ENCODE data around the gene DAB2.
"Not testable (repeated sequence)": the region's sequence is repeated elsewhere in the genome, so short reads cannot be mapped to it uniquely, and the experiment has no call there.

The DAB2 gene

GRCh38 chr5:39419796-39420195 lies 5.0 kb downstream of the DAB2 start:
- no peak for DNase-seq

GRCh38 chr5:39417979-39418378 lies 6.8 kb downstream of the DAB2 start:
- no peak for DNase-seq

GRCh38 chr5:39415201-39415600 lies 9.6 kb downstream of the DAB2 start:
- DNase-seq: no peak

GRCh38 chr5:39414426-39414825 lies 10.4 kb downstream of the DAB2 start:
- DNase-seq: no peak

GRCh38 chr5:39413771-39414170 lies 11.0 kb downstream of the DAB2 start:
- no peak for DNase-seq

DNA sequence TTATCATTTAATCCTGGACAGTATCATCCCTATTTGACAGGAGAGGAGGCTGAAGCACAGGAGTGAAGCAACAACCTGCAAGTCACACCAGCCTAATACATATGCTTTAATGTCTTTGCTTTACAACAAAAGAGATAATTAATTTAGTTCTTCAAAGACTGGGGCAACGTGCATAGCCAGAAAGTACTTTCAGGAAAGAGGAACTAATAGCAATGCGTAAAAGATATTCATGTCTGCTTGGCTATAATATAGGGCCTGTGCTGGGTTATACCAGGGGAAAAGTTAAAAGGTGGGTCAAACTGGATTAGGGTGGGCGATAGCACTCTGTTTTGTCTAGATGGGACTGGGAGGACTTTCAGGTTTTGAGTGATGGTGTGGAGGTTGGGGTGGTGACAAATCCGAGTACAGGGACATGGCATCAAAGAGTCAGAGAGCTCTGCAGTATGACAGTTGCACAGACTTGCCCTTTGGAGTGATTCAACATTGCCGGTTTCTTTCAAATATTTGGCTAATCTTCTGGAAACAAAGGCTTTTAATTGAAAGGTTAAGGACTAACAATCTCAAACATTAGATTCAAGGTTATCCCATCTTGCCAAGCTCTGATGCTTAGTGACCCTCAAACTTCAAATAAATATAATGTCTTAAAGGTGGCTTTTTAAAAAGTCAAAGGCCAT lies 11.9 kb downstream of the DAB2 start:
- peak; percentile 18 for DNase-seq

- DNase-seq: no peak
Observed at GRCh38 chr5:39411985-39412384, 12.8 kb downstream of the DAB2 start.

- peak; percentile 28 for DNase-seq
Observed at GRCh38 chr5:39411061-39411460, 13.7 kb downstream of the DAB2 start.

DNA sequence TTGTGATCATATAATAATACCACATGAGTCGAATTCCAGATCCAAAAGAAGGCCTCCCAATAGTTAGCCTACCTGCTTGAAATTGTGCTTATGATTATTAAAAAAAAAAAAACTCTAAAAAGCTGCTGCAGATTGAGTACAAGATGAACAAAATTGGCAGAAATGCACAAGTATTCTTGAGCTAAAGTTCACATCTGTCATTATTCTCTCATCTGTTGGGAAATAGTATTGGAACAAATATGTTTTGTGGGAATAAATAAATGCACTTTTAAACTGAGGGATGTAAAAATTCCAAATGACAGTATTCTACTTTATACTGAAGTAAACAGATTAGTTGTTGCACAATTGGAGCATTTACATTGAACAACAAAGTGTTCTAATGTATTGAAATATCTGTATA lies 15.7 kb downstream of the DAB2 start:
- DNase-seq: no peak

- no peak for DNase-seq
Observed at GRCh38 chr5:39405083-39405843, 19.5 kb downstream of the DAB2 start.

- not testable (repeated sequence) for DNase-seq
Observed at GRCh38 chr5:39403761-39404160, 21.0 kb downstream of the DAB2 start.

DNA sequence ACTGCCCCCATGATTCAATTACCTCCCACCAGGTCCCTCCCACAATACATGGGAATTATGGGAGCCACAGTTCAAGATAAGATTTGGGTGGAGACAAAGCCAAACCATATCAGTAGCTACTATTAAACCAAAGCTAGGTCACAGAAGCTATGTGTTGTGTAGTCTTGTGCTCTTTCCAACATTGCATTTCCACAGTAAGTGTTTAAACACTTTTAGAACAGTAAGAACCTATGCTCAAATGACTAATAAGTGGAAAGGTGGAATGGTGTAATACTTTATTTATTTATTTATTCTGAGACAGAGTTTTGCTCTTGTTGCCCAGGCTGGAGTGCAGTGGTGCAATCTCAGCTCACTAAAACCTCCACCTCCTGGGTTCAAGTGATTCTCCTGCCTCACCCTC lies 22.6 kb downstream of the DAB2 start:
- not testable (repeated sequence) for DNase-seq

DNA sequence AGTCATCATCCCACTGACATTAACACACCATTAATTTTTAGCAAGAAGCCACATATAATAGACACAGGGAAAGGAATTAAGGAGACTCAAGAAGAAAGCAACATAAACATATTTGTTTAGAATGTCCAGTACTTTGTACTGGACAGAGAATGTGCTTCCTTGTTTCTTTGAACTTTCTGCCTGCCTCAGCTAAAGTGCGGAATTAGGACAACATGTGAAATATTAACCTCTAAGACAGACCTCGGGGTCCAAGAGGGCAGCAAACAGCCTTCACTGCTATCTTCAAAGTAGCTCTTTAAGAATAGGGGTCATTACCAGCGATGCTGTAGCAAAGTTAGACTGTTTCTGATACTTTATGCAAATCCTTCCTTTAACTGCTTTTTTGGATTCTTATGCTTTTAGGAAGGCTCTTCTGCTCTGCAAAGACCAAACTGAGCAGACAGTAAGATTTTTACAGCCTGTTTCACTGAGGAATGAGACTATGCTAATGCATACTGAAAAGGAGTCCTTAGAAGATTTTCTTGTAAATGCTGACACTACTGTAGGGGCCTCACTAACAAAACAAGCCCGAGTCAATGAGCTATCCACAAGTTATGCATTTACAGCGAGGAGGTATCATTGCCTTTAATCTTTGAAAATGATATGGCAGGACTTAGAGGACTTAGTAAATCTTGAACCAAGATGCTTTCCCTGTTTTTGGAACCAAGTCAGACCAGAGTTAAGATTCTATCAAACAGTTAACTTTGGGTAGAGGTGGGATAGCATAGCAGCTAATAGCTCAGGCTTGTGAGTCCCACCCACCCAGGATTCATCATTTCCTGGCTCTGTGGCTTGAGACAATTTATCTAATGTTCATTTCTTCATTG lies 23.8 kb downstream of the DAB2 start:
- DNase-seq: no peak

DNA sequence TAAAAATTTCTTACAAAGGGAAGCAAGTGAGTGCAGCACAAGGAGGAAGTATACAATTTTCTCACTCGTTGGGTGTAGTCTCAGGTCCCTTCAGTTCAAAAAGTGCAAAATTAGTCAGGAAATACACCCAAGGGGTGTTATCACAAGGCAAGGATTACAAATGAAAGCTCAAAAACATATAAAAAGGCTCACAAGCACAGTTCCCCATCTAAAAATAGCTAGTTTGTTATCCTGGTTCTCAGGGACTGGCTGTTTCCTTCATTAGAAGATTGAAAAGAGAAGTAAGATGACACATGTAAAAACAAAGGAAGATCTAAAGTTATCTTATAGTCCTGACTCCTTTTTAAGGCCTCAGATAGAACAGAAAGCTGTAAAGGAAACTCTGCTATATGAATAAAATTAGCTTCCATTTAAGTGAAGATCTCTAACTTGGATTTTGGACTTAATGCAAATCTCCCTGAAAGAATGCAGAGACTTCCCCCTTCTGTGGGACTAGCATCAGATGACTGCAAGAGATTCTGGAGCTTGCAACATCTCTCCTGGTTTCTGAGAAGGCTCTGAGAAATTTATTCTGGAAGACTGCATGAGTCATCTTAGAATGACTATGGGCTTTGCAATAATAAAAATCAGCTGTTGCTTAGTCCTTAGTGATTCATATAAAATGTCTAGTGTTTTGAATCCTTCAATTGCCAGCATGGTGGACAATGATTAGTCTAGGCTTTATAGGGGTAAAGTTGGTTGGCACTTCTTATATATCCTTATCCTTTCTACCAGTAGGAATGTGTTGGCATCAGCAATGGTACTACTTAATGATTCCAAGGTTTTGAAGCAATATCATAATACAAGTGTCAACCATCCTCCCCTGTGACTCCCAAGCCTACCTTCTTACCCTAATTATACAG lies 25.4 kb downstream of the DAB2 start:
- peak; percentile 97 for DNase-seq

- no peak for DNase-seq
Observed at GRCh38 chr5:39396843-39397242, 27.9 kb downstream of the DAB2 start.

- DNase-seq: no peak
Observed at GRCh38 chr5:39395521-39395920, 29.3 kb downstream of the DAB2 start.

DNA sequence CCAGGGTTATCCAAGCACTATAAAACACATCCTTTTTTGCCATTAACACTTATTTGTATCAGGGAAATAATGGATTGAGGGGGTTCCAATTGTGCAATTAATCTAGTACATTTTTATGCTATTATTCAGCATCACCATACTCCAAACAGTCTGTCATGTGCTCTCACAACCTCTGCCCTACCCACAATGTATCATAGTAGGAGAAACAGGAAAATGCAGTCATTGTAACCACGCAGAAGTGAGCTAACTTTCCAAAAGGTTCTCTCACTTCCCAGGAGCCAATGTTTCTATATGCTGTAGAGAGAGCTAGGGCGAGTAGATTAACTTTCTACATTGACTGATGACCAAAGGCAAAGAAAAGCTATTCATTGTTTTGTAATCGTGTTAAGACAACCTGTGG lies 29.8 kb downstream of the DAB2 start:
- peak; percentile 4 for DNase-seq

GRCh38 chr5:39390945-39391344 lies 33.8 kb downstream of the DAB2 start:
- no peak for DNase-seq

DNA sequence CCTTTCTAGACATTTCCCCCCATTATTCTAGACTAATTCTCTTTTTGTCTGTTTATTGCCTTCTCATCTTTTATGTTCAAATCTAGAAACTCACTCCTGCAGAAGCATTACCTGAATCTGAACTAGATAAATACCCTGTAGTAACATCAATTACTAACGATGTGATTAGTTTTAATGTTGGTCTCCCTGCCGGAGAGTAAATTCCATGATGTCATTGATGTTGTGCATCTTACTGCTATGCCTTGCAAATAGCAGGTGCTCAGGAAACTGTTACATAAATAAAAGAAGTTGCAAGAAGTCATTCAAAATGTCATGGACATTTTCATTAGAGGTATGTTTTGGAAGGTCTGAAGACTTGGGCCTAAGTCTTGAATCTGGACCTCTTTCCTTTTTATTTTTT lies 37.5 kb downstream of the DAB2 start:
- DNase-seq: no peak

DNA sequence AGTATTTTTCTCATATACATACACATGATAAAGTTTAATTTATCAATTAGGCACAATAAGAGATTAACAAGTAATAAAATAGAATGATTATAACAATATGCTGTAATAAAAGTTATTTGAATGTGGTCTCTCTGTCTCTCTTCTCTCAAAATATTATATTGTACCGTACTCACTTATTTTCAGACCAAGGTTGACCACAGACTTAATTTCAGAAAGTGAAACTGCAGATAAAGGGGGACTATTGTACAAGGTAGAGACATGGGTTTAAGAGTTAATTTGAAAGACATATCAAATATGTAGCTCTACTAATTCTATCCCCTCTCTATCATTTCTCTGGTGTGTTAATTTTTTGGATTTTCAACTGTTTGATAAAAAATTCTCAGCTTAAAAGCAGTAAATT lies 40.5 kb downstream of the DAB2 start:
- no peak for DNase-seq

- DNase-seq: no peak
Observed at GRCh38 chr5:39381376-39381775, 43.4 kb downstream of the DAB2 start.

GRCh38 chr5:39379693-39380092 lies 45.1 kb downstream of the DAB2 start:
- DNase-seq: no peak

GRCh38 chr5:39377613-39378012 lies 47.2 kb downstream of the DAB2 start:
- no peak for DNase-seq

Measured in MV-4-11 (cell line).